ENCODE measurements around the gene FABP6. TPM values are rescaled to one million over a fixed set of nuclear protein-coding genes. Genes with fewer than 3 reads are reported as not detected.

Gene FABP6
- total RNA-seq, 1 experiment from 2014 or later: 5.7 TPM

DNA sequence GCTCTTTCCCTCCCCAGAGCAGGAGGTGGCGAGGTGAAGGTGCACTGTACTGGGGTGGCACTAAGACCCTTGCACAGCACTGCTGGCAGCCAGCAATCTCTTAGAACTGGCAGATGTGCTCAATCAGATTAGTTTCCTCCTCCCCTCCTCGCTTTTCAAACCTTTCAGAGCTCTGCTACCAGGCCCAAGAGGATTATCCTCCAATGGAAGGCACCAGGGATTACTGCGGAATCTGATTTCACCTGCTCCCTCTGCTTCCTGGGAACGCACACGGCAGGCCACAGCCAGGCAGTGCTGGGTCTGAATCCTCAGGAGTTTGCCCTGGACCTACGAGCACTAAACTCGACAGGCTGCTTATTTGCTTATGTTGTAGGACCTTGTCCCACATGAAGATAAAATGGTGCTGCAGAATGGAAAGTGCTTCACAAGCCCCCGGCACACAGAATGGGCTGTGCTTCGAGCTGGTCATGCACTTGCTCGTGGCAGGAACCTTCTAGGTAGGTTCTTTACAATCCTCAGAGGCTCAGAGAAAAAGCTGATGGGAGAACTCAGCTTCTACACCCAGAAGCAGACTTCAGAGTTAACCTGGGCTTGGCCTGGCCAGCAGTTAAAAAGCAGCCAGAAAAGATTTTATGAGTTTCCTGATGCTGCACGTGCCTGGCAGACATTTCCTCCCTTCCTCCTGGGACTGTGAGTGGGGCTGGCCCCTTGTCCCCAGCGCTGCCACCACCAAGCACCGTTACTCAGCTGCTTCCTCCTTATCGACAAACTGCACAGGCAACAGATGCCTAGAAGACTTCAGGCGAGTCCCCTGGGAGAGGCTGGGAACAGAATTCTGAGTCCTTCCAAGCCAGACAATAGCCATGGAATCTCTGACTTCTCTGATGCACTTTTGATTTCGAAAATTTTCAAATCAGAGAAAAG, 33.1 kb downstream of the FABP6 start:
- no peak for DNase-seq (ENCODE audit: low read depth)

DNA sequence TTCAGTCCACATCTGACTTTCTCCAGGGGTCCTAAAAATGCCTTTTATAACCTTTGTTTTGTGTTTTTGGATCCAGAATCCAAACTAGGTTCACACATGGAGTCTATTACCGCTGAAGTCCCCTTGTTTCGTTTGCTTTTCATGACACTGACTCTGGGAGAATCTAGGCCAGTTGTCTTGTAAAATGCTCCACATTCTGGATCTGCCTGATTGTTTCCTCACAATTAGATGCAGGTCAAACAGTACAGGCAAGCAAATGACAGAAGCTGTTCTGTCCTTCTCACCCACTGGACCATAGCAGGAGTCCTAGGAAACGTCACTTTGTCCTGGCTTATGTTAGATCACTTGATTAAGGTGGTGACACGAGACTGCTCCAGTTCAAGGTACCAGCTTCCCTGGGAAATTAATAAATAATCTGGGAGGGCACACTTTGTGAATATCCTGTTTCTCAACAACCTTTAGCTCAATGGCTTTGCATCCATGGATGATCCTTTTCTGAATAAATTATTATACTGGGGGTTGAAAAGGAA, 34.1 kb downstream of the FABP6 start:
- no peak for DNase-seq (ENCODE audit: low read depth)

DNA sequence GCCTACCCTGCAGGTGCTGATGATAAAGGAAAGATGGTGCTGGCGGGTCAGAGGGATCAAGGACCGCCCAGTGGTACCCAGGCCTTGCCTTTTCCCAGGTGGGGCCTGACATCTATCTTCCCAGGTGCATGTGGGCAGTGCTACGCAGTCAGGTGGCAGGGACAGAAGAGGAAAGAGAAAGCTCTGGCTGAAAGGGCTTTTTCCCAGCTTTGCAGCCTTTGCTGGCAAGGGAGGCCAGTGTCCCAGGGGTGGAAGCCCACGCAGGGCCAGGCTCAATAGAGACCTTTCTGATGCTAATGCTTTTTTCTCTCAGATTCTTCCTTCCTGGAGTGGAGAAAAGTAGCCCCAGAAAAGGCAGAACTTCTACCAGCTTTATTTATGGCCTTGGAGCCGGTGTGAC, 36.7 kb downstream of the FABP6 start:
- DNase-seq (ENCODE audit: low read depth): no peak

DNA sequence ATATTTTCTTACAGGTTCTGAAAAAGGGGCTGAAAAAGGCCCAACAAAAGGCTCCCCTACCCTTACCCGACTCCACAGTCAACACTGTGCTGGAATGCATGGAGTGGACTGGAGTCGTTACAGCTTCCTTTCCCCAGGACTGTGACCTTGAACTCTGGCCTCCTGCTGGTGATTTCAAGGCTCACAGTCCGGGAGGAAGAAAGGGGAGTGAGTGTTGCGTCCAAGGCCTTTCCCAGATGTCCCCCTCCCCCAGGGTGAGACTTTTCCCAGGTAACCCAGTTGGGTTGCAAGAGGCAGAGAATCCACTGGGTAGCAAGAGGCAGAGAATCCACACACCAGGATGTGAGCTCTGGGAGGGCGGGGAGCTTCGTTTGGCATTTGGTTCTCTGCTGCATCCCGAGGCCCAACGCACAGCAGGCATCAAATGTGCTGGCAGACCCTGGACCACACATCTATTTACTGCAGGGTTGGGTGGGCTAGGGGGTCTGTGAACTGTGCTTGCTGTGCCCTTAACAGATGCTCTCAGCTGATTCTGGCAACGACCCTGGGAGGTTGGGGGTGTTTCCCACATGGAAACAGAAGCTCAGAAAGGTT, 37.5 kb downstream of the FABP6 start:
- DNase-seq (ENCODE audit: low read depth): no peak

DNA sequence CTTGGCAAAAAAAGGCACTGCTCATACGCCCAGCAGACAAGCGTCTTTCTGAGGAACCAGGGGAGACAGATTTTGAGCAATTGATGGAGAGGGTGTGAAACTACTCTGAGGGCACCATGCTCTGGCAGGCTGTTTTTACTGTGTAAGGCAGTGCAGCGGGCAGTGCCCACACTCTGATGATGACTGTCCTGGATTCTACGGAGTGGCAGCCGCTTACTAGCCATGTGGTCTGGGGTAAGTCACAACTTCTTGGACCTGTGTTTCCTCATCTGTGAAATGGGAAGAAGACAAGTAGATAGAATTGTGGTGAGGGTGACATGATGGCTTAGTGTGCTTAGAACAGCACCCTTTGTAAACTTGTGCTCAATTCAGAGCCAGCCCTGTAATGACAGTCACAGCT, 38.8 kb downstream of the FABP6 start:
- DNase-seq (ENCODE audit: low read depth): no peak

DNA sequence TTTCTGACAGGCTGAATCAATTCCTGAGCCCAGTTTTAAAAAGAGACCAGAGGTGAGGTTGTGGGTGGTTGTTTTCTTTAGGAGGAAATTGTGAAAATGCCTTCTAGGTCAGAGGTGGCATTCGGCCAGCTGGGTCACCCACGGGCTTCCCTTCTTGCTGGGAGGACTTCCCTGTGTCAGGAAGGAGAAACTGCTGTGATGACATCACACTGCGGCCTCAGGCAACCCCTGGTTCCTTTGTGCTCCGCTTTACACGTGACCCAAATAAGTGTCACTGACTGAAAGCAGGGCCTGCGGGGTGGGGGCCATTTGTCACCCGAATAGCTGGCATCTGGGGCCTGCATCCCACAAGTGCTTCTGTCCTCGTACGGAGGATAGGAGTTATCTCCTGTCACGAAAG, 39.7 kb downstream of the FABP6 start:
- peak; percentile 66 for DNase-seq (ENCODE audit: low read depth)

DNA sequence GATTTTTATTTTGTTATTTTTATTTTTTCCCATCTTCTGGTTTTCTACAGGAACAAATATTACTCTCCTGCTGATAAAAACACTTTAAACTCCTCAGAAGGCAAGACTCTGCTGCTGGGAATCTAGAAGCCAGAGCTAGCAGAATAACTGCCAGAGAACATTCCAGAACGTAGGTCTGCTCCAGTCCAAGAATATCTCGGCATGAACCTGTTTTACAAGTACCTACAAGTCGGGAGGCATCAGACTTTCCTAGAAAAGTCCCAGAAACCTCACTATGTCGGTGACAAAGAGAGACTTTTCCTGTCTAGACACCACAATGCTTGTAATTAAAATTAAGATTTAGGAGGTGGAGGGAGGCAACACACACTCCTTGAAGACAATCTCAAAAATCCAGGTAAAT, 41.4 kb downstream of the FABP6 start:
- DNase-seq (ENCODE audit: low read depth): no peak

DNA sequence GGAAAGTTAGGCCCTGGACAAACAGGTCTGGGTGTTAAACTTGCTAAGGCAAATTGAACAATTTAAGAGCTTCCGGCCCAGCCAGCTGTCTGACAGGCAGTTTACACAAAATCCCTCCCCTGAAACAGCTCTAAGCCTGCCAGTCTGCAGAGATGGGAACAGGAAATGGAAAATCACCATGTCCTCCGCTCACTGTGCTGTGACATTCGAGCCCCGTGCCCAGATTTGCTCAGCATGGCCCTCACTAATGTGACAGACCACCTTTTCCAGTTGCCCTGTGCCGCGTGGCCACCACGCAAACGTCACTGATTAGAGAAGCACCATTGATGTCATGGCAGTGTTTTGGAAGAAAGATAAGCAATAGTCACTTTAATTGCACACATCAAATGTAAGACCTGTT, 42.1 kb downstream of the FABP6 start:
- DNase-seq (ENCODE audit: low read depth): no peak

DNA sequence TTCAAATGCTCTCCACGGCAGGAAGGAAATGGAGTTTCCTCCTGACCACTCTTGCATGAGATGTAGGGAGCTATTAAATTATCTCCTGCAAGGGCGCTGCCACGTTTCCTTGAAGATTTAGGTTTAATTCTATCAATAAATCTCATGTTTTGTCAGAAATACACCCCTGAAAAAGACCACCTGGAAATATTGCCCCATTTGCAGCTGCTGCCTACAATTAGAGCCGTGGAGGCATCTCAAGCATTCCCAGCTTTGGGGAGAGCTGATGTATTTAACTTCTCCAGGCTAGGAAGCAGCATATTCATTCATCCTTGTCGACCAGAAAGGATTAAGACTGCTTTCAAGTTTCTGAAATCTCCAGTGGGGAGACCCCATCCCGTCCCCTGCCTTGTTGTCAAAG, 42.5 kb downstream of the FABP6 start:
- DNase-seq (ENCODE audit: low read depth): no peak

DNA sequence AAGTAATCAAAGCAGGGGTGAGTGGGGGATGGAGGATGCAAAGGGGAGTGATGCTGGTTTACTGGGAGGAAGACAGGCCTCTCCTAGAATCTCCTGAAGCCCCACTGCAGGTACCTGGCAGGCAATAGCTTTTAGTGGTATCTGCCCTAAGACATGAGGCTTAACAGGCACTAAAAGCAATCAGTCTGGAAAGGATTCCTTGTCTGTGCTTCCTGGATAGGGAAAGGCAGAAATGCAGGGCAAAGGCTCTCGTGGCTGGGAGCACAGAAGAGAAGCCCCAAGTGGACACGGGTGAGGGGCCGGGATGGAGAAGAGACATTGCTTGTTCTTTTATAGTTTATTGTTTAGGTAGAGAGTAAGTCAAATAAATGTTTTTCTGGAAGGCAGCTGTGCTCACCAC, 43.0 kb downstream of the FABP6 start:
- DNase-seq (ENCODE audit: low read depth): no peak

DNA sequence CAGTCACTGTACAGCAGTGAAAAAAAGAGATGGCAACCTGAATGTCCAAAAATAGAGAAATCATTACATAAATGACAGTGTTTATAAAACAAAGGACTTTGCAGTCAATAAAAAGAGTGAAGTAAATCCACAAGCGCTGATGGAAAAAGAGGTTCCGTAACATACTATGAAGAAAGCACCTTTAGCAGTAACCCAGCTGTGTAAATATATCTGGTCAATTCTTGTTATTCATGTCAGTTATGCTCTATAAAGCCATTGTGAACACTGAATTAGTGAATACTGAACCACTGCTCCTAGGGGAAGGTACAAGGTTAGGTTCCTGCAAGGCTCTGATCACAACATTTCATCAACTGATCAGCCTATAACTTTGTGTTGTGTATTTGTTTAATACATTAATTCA, 43.6 kb downstream of the FABP6 start:
- no peak for DNase-seq (ENCODE audit: low read depth)

DNA sequence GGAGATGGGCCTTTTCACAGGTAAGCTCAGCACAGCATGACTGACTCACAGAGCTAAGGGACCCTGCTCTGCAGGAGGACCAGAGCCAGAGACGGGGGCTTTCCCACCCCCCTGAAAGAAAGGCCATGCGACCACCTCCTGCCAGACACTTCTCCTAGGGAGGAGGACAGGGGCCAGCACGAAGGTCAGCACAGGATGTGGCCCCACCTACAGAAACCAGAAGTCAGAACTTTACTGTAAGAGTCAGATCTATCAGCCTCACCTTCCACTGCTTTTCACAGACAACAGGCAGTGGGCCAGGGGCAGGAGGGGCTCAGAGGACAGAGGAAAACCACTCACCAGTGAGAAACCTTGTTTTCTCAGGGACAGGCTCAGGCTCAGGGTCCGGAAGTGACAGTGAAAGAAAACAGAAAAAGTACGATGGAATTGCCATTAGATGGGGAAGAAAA, 45.2 kb downstream of the FABP6 start:
- DNase-seq (ENCODE audit: low read depth): no peak

DNA sequence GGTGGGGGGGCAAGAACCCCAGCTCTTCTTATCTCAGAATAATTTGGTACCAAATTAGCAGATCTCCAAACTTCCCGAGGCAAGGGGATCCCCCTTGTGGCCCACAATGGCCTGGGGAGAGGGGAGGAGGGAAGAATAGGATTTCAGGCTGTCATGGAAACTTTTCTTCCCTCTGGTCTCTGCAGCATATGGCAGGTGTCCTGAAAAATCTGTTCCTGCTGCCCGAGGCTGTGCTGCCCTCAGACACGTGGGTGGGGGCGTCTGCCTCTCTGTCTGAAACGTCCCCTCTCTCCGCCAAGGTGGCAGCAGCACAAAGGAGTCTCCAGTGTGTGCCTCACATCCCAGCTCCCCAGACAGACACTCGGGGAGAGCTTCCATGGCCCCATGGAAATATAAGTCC, 49.0 kb downstream of the FABP6 start:
- no peak for DNase-seq (ENCODE audit: low read depth)

DNA sequence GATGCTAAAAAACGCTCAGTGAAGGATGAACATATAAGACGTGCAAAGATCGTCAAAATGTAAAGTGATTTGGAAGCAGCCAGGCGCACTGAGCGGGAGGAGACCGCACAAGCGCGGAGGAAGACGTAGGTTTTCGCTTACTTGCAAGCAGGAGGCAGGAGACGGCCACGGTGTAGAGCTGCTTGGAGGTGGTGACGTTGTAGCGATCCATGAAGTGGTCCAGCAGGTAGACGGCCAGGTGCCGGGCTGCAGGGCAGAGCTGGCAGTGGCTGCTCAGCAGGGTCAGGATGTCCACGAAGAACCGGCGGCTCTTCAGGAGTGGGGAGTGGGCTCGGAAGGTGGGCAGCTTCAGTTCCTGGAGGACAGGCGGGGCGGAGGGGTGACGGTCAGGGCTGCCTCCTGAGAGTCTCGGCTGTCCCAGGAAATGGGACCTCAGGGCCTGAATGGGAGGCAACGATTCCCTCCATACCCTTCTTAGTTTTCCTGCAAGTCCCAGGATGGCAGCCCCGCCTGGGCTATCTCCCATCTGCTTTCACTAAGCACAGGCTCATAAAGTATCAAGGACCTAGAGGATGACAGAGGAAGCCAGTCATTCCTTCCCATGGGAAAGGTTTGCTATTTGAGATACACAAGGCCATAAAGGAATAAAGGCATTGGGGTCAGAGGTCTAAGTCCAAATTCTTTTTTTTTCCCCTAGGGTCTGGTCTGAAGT, 51.2 kb downstream of the FABP6 start:
- DNase-seq (ENCODE audit: low read depth): no peak

DNA sequence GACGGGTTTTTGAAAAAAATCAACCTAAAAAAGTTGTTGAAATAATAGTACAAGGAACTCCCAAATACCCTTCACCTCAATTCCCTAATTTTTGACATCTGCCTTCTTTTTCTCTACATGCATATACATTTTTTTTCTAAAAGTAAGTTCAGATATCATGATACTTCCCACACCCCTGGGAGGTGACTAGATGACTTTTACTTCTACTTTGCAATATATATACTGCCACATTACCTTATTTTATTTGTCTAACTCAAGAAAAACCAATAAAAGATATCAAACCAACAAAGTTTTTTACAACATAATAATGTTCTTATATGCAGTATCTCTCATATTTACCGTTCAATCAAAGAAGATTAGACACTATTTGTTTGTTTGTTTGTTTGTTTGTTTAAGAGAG, 52.0 kb downstream of the FABP6 start:
- DNase-seq (ENCODE audit: low read depth): no peak

DNA sequence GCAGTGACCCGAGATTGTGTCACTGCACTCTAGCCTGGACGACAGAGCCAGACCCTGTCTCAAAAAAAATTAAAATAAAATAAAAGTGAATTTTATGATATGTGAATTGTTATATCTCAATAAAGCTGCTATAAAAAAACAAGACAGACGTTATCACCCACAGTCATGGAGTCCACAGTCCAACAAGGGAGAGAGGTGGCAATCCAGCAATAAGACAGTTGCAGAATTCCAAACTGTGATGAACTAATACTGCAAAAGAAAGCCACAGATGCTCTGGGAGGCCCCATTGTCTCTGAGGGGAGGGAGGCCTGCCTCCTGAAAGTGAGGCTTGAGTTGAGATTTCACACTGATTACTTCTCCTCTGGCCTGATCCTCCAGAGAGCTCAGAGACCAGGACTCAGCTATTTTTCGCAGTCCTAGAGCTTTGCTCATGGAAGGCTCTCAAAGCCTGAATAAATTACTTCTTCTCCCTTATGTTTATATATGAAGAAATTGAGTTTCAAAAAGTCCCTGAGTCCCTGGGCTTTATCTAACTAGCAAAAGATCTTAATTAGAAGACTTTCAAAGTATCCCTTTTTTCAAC, 55.1 kb downstream of the FABP6 start:
- no peak for DNase-seq (ENCODE audit: low read depth)

DNA sequence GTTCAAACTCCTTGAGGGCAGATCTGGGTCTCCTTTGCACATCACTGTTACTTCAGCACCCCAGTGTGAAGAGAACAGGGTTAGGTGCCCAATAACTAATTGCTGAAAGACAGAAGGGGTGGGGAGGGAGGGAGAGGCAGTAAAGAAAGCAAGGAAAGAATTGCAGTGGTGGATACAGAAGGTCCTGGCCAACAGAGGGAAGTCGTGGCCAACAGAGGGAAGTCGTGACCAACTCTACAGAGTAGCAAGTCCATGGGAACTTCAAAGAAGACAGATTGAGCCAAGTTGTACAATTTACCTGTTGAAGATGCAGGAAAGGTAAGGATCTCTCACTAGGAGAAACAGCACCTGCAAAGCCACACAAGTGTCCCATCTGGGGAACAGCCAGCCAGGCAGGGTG, 56.0 kb downstream of the FABP6 start:
- no peak for DNase-seq (ENCODE audit: low read depth)

DNA sequence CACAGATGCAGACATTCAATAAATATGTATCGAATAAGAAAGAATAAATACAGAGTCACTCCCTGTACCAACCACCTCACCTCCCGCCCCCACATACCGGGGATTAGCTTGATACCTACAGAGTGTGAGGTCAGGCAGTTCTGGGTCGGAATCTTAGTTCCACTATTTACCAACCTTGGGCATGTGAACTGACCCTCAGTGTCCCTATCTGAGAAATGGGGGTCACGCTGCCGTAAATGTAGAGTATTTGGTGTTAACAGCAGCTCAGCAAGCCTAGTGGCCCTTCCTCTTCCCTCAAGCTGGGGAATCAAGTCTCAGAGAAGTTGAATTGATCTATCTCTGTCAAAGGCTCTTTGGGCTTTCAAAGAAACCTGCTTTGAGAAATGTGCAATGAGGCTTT, 57.6 kb downstream of the FABP6 start:
- DNase-seq (ENCODE audit: low read depth): no peak

DNA sequence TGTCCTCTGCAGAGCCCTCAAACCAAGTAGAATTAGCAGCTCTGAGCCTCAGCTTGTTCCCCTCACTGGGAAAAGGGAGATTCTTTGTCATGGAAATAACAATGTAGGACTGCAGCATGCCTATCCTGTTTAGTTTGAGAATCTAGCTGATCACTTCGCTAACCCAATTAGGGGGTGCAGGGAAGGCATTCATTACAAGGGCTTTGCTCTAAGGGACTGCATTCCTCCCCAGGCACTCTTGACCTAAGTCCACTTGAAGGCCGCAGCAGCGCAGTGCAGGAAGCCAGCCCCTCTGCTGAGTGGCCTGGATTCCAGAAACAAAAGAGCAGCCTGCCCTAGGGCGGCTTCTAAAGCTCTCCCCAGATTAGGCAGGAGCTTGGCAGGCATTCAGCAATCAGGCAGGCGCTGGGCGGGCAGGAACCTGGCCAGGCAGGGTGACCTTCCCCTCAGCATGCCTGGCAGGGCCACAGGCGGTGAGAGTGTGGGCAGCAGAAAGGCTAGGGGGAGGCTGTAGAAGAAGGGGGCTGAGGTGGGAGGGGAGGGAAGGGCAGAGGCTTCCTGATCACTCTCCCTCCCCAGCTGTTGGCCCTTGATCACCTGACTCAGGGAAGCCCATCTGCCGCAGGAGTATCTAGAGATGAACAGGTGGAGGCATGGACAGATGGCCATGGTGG, 58.2 kb downstream of the FABP6 start:
- peak; percentile 45 for DNase-seq (ENCODE audit: low read depth)
